K562 (cell line): ENCODE measurements around the gene SETDB1. TPM values are rescaled to one million over a fixed set of nuclear protein-coding genes. Genes with fewer than 3 reads are reported as not detected.

Experiments used
- ATAC-seq: fragments of 200-7000 bp; cut with Tn5 transposase; 3 replicates; pipeline ENCODE4 v1.9.1; 2020; ENCODE audit warnings: moderate library complexity
- BruUV-seq: library from RNA; stranded (reverse); fragments of 400-500 nt; replicated peaks from 2 replicates; lab custom pipeline; 2021; lab: Mats Ljungman, UMichigan
- CTCF ChIA-PET: fragments of 300-600 bp; formaldehyde crosslinking; extraction: SDS; loops from one replicate; lab custom pipeline; 2021; ENCODE audit warnings: low intra/inter-chr PET ratio; lab: Yijun Ruan, JAX
- POLR2A ChIA-PET: fragments of 300-600, 350-650 bp; sonication (Branson Sonifier 250); formaldehyde crosslinking; extraction: SDS; loops from one replicate; lab custom pipeline; 2021; ENCODE audit warnings: antibody characterized with exemption, inconsistent platforms; lab: Yijun Ruan, JAX
- DNase-seq, 4 experiments: peaks; one replicate each; pipeline versions ENCODE4 v3.0.0 to v3.0.0-alpha.2; 2011 to 2018; ENCODE audit warnings: low spot score in 3 of 4, mixed read lengths in 3 of 4; ENCODE audit errors: extremely low read depth in 1 of 4
- FAIRE-seq: peaks from 2 replicates; lab custom pipeline; 2011; peaks lifted over from hg19 to GRCh38; lab: Jason Lieb, UNC
- H2AFZ ChIP-seq: 2 replicates; pipeline ENCODE4 v1.6.0; 2011; ENCODE audit warnings: low read depth, low read length, control low read depth, inconsistent platforms
- H3K27ac ChIP-seq: fragments of 200-600 bp; 3 replicates; pipeline ENCODE4 v1.8.0; 2011; ENCODE audit warnings: low read depth, mild to moderate bottlenecking, control low read depth, inconsistent platforms, low read length, moderate library complexity, mixed read lengths; ENCODE audit errors: extremely low read depth
- H3K27me3 ChIP-seq, 2 experiments: fragments of 300-600 bp in 1 of 2; 2 replicates in 1 of 2; 3 replicates in 1 of 2; pipeline versions ENCODE4 v1.6.0 to v1.8.0; 2011; ENCODE audit warnings: inconsistent platforms in 2 of 2, low read length in 2 of 2, mild to moderate bottlenecking in 1 of 2, mixed read lengths in 1 of 2, moderate library complexity in 1 of 2; ENCODE audit not compliant: control insufficient read depth in 2 of 2, insufficient read depth in 2 of 2
- H3K36me3 ChIP-seq: fragments of 300-600 bp; 3 replicates; pipeline ENCODE4 v1.8.0; 2011; ENCODE audit warnings: mild to moderate bottlenecking, low read length, inconsistent platforms; ENCODE audit not compliant: control insufficient read depth, insufficient read depth
- H3K4me1 ChIP-seq, 2 experiments: fragments of 200-600 bp in 1 of 2; replicated peaks in 1 of 2; 2 replicates in 1 of 2; 3 replicates in 1 of 2; pipeline versions ENCODE4 v1.5.1 to v1.8.0; 2011; ENCODE audit warnings: inconsistent platforms in 2 of 2, low read length in 2 of 2, mild to moderate bottlenecking in 1 of 2, mixed read lengths in 1 of 2, moderate library complexity in 1 of 2; ENCODE audit not compliant: control insufficient read depth in 2 of 2, insufficient read depth in 2 of 2
- H3K4me2 ChIP-seq: 2 replicates; pipeline ENCODE4 v1.6.1; 2011; ENCODE audit warnings: low read length, control low read depth, inconsistent platforms, mixed read lengths; ENCODE audit not compliant: insufficient read depth
- H3K4me3 ChIP-seq: fragments of 200-600 bp; sonication (generic), shearing (Covaris generic); 2 replicates; pipeline ENCODE4 v1.5.1; 2016; ENCODE audit warnings: control low read depth, inconsistent platforms
- H3K79me2 ChIP-seq: fragments of 200-600 bp; 3 replicates; pipeline ENCODE4 v1.8.0; 2011; ENCODE audit warnings: low read length, inconsistent platforms; ENCODE audit not compliant: control insufficient read depth, insufficient read depth
- H3K9ac ChIP-seq, 2 experiments: 2 replicates each; pipeline versions ENCODE4 v1.6.0 to v1.6.1; 2011; ENCODE audit warnings: low read depth in 2 of 2, low read length in 2 of 2, control low read depth in 1 of 2, inconsistent platforms in 1 of 2, mild to moderate bottlenecking in 1 of 2, mixed read lengths in 1 of 2; ENCODE audit not compliant: insufficient read depth in 1 of 2
- H3K9me1 ChIP-seq: one replicate; pipeline ENCODE4 v1.6.0; 2011; ENCODE audit warnings: inconsistent platforms, mild to moderate bottlenecking, low read length, moderate library complexity; ENCODE audit not compliant: control insufficient read depth, insufficient read depth
- H3K9me3 ChIP-seq: replicated peaks from 2 replicates; pipeline ENCODE4 v1.5.1; 2011; ENCODE audit warnings: low read depth, low read length, inconsistent platforms; ENCODE audit not compliant: control insufficient read depth, insufficient read depth
- H4K20me1 ChIP-seq: replicated peaks from 2 replicates; pipeline ENCODE4 v1.6.1; 2011; ENCODE audit warnings: low read length, inconsistent platforms, mixed read lengths; ENCODE audit not compliant: control insufficient read depth, insufficient read depth
- CREB1 ChIP-seq, 2 experiments: sonication (generic) in 1 of 2; formaldehyde crosslinking in 1 of 2; IDR thresholded peaks; 2 replicates each; pipeline versions ENCODE4 v1.6.1 to v1.8.0; 2012 to 2022; ENCODE audit warnings: inconsistent platforms in 1 of 2, mild to moderate bottlenecking in 1 of 2, missing genetic modification reagents in 1 of 2, moderate library complexity in 1 of 2
- NFIC ChIP-seq: fragments of 450-650 bp; IDR thresholded peaks from 2 replicates; pipeline ENCODE4 v1.6.1; 2017; ENCODE audit warnings: mild to moderate bottlenecking, inconsistent platforms
- SMC3 ChIP-seq: conservative IDR thresholded peaks from 2 replicates; pipeline ENCODE4 v1.6.1; 2011; ENCODE audit warnings: low read depth, low read length, improper control_type of control experiment; ENCODE audit not compliant: insufficient read depth
- SRSF3 ChIP-seq: fragments of 200-400 bp; formaldehyde crosslinking; IDR thresholded peaks from 2 replicates; pipeline ENCODE4 v1.6.1; 2016; ENCODE audit warnings: mild to moderate bottlenecking, low read length, moderate library complexity; ENCODE audit not compliant: insufficient read depth
- WGBS: fragments of 100-300 bp; shearing (Covaris generic); methylation state at CpG from one replicate; pipeline ENCODE4 v1.1.6; 2016; ENCODE audit warnings: low coverage, mixed read lengths; ENCODE audit not compliant: insufficient coverage; ENCODE audit errors: missing lambda C conversion rate; 5-methylcytosine and 5-hydroxymethylcytosine counted together
- in situ Hi-C: fragments of 300-500 bp; cut with MboI; formaldehyde crosslinking; loops from 4 replicates; pipeline ENCODE4 v1.15.0; 2018; ENCODE audit warnings: inconsistent platforms, mixed read lengths
- intact Hi-C: fragments of 100-400 bp; cut with micrococcal nuclease; formaldehyde crosslinking; loops from 2 replicates; pipeline ENCODE4 v1.14.2; 2022
- polyA plus RNA-seq, 8 experiments: library from polyadenylated mRNA; depleted of rRNA in 4 of 8; stranded (reverse) in 5 of 8; unstranded in 3 of 8; fragments of >200 nt; fragmentation: Nextera tagmentation in 2 of 8; fragmentation: Illumina TruSeq in 1 of 8; extraction: Ambion mirVana in 2 of 8; extraction: Trizol in 1 of 8; gene quantifications; 2 replicates each; pipeline versions ENCODE4 v1.2.1 to v1.2.3, GENCODE V29; 2011 to 2014; ENCODE audit warnings: inconsistent platforms in 1 of 8, missing spikeins in 1 of 8
- total RNA-seq, 7 experiments: library from RNA; depleted of rRNA in 6 of 7; stranded (reverse); fragments of >200 nt in 6 of 7; fragmentation: Illumina TruSeq in 2 of 7; extraction: Trizol in 2 of 7; gene quantifications; 2 replicates each; pipeline versions ENCODE4 v1.2.1 to v1.2.3, GENCODE V29; 2011 to 2021; ENCODE audit warnings: low replicate concordance in 1 of 7
- TF ChIP-seq, protein P1 (sequence below): sonication (generic); formaldehyde crosslinking; IDR thresholded peaks from 2 replicates; pipeline ENCODE4 v1.8.1; 2023; ENCODE audit warnings: mild to moderate bottlenecking, missing genetic modification reagents

Gene SETDB1
- total and polyA plus RNA-seq, 9 of the 15 experiments (the other 6 are each of a cell fraction or from before 2014, with no cell fraction given), result 21.5 to 64.4 (median 42.0) TPM

DNA sequence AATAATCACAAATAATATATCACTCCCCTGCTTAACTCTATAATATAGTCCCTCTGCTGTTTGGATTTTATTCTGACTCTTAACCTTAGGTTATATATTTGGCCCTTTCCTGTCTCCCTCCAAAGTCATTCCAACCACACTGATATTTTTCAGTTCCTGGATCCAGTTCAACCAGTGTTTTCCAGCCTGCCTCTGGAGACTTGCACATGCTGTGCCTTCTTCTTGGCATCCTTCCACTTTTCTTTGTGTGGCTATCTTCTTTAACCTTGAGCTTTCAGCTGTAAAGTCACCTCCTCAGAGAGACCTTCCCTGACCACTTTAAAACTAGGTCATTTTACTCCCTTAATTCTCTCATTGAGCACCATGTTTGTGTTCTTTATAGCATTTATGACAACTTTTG, 29.1 kb downstream of the SETDB1 start:
- BruUV-seq, result no TSS peak
- H3K79me2 ChIP-seq, result no peaks in the 10 kb centered on the region
- POLR2A ChIA-PET, result interaction anchor here (1.2 to 6.5 kb wide), 2 partner anchors 9 to 13 kb away, joined by 3 to 64 read pairs; no protein-coding TSS in a partner anchor
- H4K20me1 ChIP-seq, result no peaks in the 10 kb centered on the region
- H3K4me2 ChIP-seq, result no peak overlapping the region
- CTCF ChIA-PET, result interaction anchor here (0.6 kb wide), 1 partner anchor 24 kb away, joined by 4 read pairs; no protein-coding TSS in a partner anchor
- H3K9me3 ChIP-seq, result no peaks in the 10 kb centered on the region
- H3K4me1 ChIP-seq, result no peaks in the 10 kb centered on the region
- in situ Hi-C loops, result no loop called here
- peak in 3 of 4 experiments; percentile 4 to 33 (median 7) for DNase-seq
- no peaks in the 10 kb centered on the region for H3K9me1 ChIP-seq
- no peak overlapping the region for H2AFZ ChIP-seq
- peak; percentile 41; the same call in 1 of the 3 replicates for ATAC-seq
- peak; percentile 70 for FAIRE-seq
- peaks cover 75% of the 10 kb centered on the region for H3K36me3 ChIP-seq
- 0 out of 2 replicates have a peak, but pooled peaks have one; percentile 2 for TF ChIP-seq SMC3
- TF ChIP-seq SRSF3, result no peak
- TF ChIP-seq NFIC, result peak; percentile 72
- TF ChIP-seq, all 486 proteins: peak for 2
- intact Hi-C loops, result no loop called here
- Histone ChIP-seq H3K4me3 (no peak overlapping the region), H3K9ac (no peak overlapping the region), H3K27ac (no peak overlapping the region), H3K27me3 (no peaks in the 10 kb centered on the region)

DNA sequence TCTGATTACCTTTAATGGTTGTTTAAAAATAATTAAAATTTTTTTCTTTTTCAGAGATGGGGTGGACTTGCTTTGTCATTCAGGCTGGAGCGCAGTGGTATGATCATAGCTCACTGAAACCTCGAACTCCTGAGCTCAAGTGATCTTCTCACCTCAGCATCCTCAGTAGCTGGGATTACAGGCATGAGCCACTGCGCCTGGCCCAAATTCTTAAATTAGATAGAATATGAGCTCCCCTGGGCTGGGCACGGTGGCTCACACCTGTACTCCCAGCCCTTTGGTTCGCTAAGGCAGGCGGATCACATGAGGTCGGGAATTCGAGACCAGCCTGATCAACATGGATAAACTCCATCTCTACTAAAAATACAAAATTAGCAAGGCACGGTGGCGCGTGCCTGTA, 31.5 kb downstream of the SETDB1 start:
- Histone ChIP-seq H3K27ac (no peak overlapping the region), H3K27me3 (no peaks in the 10 kb centered on the region), H4K20me1 (no peaks in the 10 kb centered on the region), H3K4me1 (no peaks in the 10 kb centered on the region; a peak in 1 of 5 replicates), H3K9ac (no peak overlapping the region), H3K4me2 (no peak overlapping the region), H3K9me3 (no peaks in the 10 kb centered on the region), H2AFZ (no peak overlapping the region), H3K4me3 (no peak overlapping the region), H3K9me1 (no peaks in the 10 kb centered on the region), H3K36me3 (peaks cover 77% of the 10 kb centered on the region), H3K79me2 (no peaks in the 10 kb centered on the region)
- POLR2A ChIA-PET, result interaction anchor here (0.6 to 6.5 kb wide), 6 partner anchors 10 to 141 kb away, joined by 3 to 64 read pairs (median 3); partner anchors contain the start of genes CERS2 and MINDY1
- ATAC-seq, result no peak
- BruUV-seq, result no TSS peak
- no peak for FAIRE-seq
- DNase-seq, result no peak
- in situ Hi-C loops, result no loop called here
- WGBS, result 95% methylated on average over 11 of the region's 11 CpGs
- intact Hi-C loops, result no loop called here
- CTCF ChIA-PET, result no interaction called here
- TF ChIP-seq CREB1 (IDR thresholded peaks at IDR 0.05) (no peak), CREB1 (CRISPR knock-in tag; IDR thresholded peaks at IDR 0.05) (no peak)
- TF ChIP-seq, protein P1, sequence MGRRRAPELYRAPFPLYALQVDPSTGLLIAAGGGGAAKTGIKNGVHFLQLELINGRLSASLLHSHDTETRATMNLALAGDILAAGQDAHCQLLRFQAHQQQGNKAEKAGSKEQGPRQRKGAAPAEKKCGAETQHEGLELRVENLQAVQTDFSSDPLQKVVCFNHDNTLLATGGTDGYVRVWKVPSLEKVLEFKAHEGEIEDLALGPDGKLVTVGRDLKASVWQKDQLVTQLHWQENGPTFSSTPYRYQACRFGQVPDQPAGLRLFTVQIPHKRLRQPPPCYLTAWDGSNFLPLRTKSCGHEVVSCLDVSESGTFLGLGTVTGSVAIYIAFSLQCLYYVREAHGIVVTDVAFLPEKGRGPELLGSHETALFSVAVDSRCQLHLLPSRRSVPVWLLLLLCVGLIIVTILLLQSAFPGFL (CRISPR knock-in tag), result no peak
